ENCODE data around the gene SLC46A3. TPM values are rescaled to one million over a fixed set of nuclear protein-coding genes. Genes with fewer than 3 reads are reported as not detected.

The SLC46A3 gene
- total and polyA plus RNA-seq, 8 donors = 3.3 to 9.0 (median 6.0) TPM

- Histone ChIP-seq H3K9me3 (no peaks in the 10 kb centered on the region), H3K27me3 (no peaks in the 10 kb centered on the region), H3K27ac (no peak overlapping the region), H3K36me3 (no peaks in the 10 kb centered on the region), H3K4me1 (peaks cover 0 to 8% (median 6%) of the 10 kb centered on the region in 3 donors), H3K4me3 (no peak overlapping the region)
- no peak for FAIRE-seq
- no peak for ATAC-seq
- 95 to 100% methylated on average over 1 of the region's 1 CpG for WGBS, 2 donors
- intact Hi-C loops (cut with DNase I) = no loop called here
- TF ChIP-seq, protein P1, sequence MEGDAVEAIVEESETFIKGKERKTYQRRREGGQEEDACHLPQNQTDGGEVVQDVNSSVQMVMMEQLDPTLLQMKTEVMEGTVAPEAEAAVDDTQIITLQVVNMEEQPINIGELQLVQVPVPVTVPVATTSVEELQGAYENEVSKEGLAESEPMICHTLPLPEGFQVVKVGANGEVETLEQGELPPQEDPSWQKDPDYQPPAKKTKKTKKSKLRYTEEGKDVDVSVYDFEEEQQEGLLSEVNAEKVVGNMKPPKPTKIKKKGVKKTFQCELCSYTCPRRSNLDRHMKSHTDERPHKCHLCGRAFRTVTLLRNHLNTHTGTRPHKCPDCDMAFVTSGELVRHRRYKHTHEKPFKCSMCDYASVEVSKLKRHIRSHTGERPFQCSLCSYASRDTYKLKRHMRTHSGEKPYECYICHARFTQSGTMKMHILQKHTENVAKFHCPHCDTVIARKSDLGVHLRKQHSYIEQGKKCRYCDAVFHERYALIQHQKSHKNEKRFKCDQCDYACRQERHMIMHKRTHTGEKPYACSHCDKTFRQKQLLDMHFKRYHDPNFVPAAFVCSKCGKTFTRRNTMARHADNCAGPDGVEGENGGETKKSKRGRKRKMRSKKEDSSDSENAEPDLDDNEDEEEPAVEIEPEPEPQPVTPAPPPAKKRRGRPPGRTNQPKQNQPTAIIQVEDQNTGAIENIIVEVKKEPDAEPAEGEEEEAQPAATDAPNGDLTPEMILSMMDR (IDR thresholded peaks at IDR 0.05) = no peak
- DNase-seq = no peak
Observed at GRCh38 chr13:28654276-28654675, 64.5 kb downstream of the SLC46A3 start.

GRCh38 chr13:28653111-28653510 is 65.7 kb downstream of the SLC46A3 start:
- Histone ChIP-seq H3K4me3 (no peak overlapping the region), H3K4me1 (peaks cover 0 to 8% (median 6%) of the 10 kb centered on the region in 3 donors), H3K36me3 (no peaks in the 10 kb centered on the region), H3K9me3 (no peaks in the 10 kb centered on the region), H3K27ac (no peak overlapping the region), H3K27me3 (no peaks in the 10 kb centered on the region)
- FAIRE-seq = no peak
- TF ChIP-seq, protein P1 (IDR thresholded peaks at IDR 0.05) = no peak
- intact Hi-C loops (cut with DNase I) = no loop called here
- WGBS, 2 donors = 44 to 54% methylated on average over 1 of the region's 1 CpG
- no peak for DNase-seq
- no peak for ATAC-seq

DNA sequence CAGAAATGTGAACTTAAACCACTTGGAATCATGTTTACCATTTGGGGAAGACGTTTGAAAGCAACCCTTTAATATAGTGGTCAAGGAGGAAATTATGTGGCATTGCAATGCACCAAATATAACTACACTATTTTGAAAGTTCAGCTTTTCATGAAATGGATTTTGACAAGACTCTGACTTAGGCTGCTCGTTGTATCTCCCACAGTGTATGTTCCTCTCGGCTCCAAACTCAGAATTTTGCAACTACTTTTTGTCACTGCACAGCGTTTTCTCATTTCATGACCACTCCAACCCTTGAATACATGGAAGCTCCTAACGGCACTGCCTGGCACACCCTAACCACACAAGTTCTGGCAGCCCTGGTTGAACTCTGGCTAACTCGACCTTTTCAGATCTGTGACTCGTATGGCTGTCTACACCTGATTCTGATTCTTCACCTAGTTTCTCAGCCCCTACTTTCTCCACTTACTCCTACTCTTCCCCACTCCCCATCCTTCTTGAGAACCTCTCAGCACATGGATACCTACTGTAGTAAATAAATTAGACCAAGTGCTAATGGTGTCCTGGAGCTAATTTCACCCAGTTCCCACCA is 66.9 kb downstream of the SLC46A3 start:
- H3K4me1 ChIP-seq = no peaks in the 10 kb centered on the region
- ATAC-seq = no peak
- H3K36me3 ChIP-seq = no peaks in the 10 kb centered on the region
- TF ChIP-seq, protein P1 (IDR thresholded peaks at IDR 0.05) = no peak
- H3K9me3 ChIP-seq = no peaks in the 10 kb centered on the region
- WGBS, 2 donors = 74 to 81% methylated on average over 7 of the region's 7 CpGs
- no peak for FAIRE-seq
- intact Hi-C loops (cut with DNase I) = no loop called here
- H3K27me3 ChIP-seq = no peaks in the 10 kb centered on the region
- DNase-seq = no peak
- no peak overlapping the region for H3K4me3 ChIP-seq
- H3K27ac ChIP-seq = no peak overlapping the region

GRCh38 chr13:28650284-28650683 is 68.5 kb downstream of the SLC46A3 start:
- Histone ChIP-seq H3K4me3 (no peak overlapping the region), H3K27me3 (no peaks in the 10 kb centered on the region), H3K36me3 (no peaks in the 10 kb centered on the region), H3K27ac (no peak overlapping the region), H3K4me1 (no peaks in the 10 kb centered on the region), H3K9me3 (no peaks in the 10 kb centered on the region)
- WGBS, 2 donors = 95% methylated on average over 2 of the region's 2 CpGs
- DNase-seq (no peak), FAIRE-seq (no peak), ATAC-seq (no peak)
- intact Hi-C loops (cut with DNase I) = no loop called here
- TF ChIP-seq, protein P1 (IDR thresholded peaks at IDR 0.05) = no peak

Other genes starting within 250 kb of the SLC46A3 start
- gene FLT1, start 223.8 kb downstream of the SLC46A3 start, total RNA-seq = 10 to 100 TPM in 2 of 6 donors, 1 to 10 TPM in 4; 4.4 to 12.7 (median 8.8) TPM
- gene FLT1, start 223.8 kb downstream of the SLC46A3 start, polyA plus RNA-seq = 1 to 10 TPM; 1.1 to 8.0 TPM
- 10 to 100 TPM; 13.9 to 27.0 (median 20.9) TPM for gene POMP, start 59.8 kb downstream of the SLC46A3 start, total RNA-seq
- 10 to 100 TPM; 22.2 to 39.5 TPM for gene POMP, start 59.8 kb downstream of the SLC46A3 start, polyA plus RNA-seq
- gene MTUS2, start 101.4 kb upstream of the SLC46A3 start, total RNA-seq = 1 to 10 TPM; 2.2 to 6.8 (median 4.8) TPM
- gene MTUS2, start 101.4 kb upstream of the SLC46A3 start, polyA plus RNA-seq = 1 to 10 TPM; 3.5 to 9.0 TPM